Measurements from ENCODE around the gene GP1BA. TPM values are rescaled to one million over a fixed set of nuclear protein-coding genes. Genes with fewer than 3 reads are reported as not detected.

Gene GP1BA
- total and polyA plus RNA-seq, 2 donors (not counting 3 experiments of a cell fraction or from before 2014, with no cell fraction given), result not detected

DNA sequence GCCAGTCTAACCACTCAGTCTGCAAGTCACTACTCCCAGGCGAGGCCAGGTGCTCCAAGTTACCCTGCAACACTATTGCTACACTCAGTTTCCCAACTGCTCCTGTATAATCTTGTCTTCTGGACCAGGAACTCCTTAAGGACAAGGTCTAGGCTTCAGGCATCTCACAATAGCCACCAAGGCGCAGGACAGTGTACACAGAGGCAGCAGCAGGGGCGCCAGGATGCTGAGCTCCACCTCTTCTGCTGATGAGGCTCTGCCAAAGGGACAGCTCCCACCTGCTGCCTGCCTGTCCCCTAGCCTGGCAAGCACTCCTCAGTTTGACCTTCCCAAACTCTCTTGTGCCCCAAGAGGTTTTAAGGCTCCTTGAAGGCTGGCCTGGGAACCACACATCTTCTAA is 4.4 kb downstream of the GP1BA start:
- Histone ChIP-seq H3K4me2 (ENCODE audit: insufficient read depth, low read length) (no peak overlapping the region), H2AFZ (ENCODE audit: low read depth, low read length) (no peak overlapping the region), H3K4me1 (ENCODE audit: control insufficient read depth, extremely low read depth, insufficient read depth, low read length) (peaks cover 22% of the 10 kb centered on the region), H3K9ac (replicated peaks; ENCODE audit: extremely low read depth, insufficient read depth, low read length) (no peak overlapping the region), H3K36me3 (ENCODE audit: control insufficient read depth in 2 of 2, extremely low read depth in 1 of 2, insufficient read depth in 2 of 2, low read length in 2 of 2) (peaks cover 2 to 19% of the 10 kb centered on the region in 2 experiments), H3K4me3 (replicated peaks in 1 of 3; ENCODE audit: insufficient read depth in 1 of 3, low read depth in 1 of 3, low read length in 3 of 3) (no peak overlapping the region), H3K27me3 (ENCODE audit: control insufficient read depth in 2 of 2, insufficient read depth in 2 of 2, low read length in 2 of 2) (no peaks in the 10 kb centered on the region), H3K9me3 (replicated peaks; ENCODE audit: control insufficient read depth, insufficient read depth, low read length) (no peaks in the 10 kb centered on the region), H3K79me2 (ENCODE audit: control insufficient read depth, insufficient read depth, low read length) (peaks cover 25% of the 10 kb centered on the region), H3K27ac (ENCODE audit: insufficient read depth, low read depth, low read length) (no peak overlapping the region), H4K20me1 (replicated peaks; ENCODE audit: control insufficient read depth, extremely low read depth, insufficient read depth, low read length) (no peaks in the 10 kb centered on the region), H3K9me1 (replicated peaks; ENCODE audit: control insufficient read depth, extremely low read depth, insufficient read depth, low read length) (no peaks in the 10 kb centered on the region)
- TF ChIP-seq EZH2 (IDR thresholded peaks at IDR 0.05; ENCODE audit: borderline replicate concordance, low read depth, low read length, severe bottlenecking) (no peak), POLR2AphosphoS5 (IDR thresholded peaks at IDR 0.05; ENCODE audit: insufficient read depth, low read depth, low read length) (no peak), FOS (IDR thresholded peaks at IDR 0.05; ENCODE audit: borderline replicate concordance, insufficient read depth, low read length) (no peak)
- CTCF ChIA-PET, result interaction anchor here (1.8 kb wide), 1 partner anchor 27 kb away, joined by 8 read pairs; no protein-coding TSS in a partner anchor
- POLR2A ChIA-PET, result no interaction called here
- intact Hi-C loops (cut with micrococcal nuclease), result no loop called here
- no peak for FAIRE-seq
- no peak for DNase-seq (ENCODE audit: low read depth, low spot score)
- no TSS peak for BruUV-seq (replicated peaks)
- dilution Hi-C loops (cut with MboI; ENCODE audit: extremely low pct_ligation_motif_present, low sequenced_read_pairs), result no loop called here

DNA sequence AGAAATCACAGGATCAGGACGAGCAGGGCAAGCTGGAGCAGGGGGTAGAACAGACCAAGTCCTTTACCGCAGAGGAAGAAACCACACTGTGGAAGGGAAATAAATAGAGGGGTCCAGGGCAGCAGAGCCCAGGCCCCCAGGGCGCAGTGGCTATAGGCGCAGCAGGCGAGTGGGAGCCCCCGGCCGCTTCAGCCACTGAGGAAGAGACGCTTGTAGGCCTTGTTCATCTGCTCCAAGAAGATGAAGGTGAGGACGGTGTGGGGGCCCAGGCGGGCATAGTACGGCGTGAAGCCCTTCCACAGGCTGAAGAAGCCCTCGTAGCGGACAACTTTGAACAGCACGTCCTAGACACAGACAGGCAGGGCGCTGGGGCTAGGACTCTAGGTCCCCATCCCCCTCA is 5.5 kb downstream of the GP1BA start:
- Histone ChIP-seq H3K4me2 (ENCODE audit: insufficient read depth, low read length) (no peak overlapping the region), H3K27me3 (ENCODE audit: control insufficient read depth in 2 of 2, insufficient read depth in 2 of 2, low read length in 2 of 2) (no peaks in the 10 kb centered on the region), H3K9me1 (replicated peaks; ENCODE audit: control insufficient read depth, extremely low read depth, insufficient read depth, low read length) (no peaks in the 10 kb centered on the region), H3K36me3 (ENCODE audit: control insufficient read depth in 2 of 2, extremely low read depth in 1 of 2, insufficient read depth in 2 of 2, low read length in 2 of 2) (peaks cover 2 to 20% of the 10 kb centered on the region in 2 experiments), H3K9ac (replicated peaks; ENCODE audit: extremely low read depth, insufficient read depth, low read length) (no peak overlapping the region), H2AFZ (ENCODE audit: low read depth, low read length) (no peak overlapping the region), H4K20me1 (replicated peaks; ENCODE audit: control insufficient read depth, extremely low read depth, insufficient read depth, low read length) (no peaks in the 10 kb centered on the region), H3K9me3 (replicated peaks; ENCODE audit: control insufficient read depth, insufficient read depth, low read length) (no peaks in the 10 kb centered on the region), H3K4me1 (ENCODE audit: control insufficient read depth, extremely low read depth, insufficient read depth, low read length) (peaks cover 23% of the 10 kb centered on the region), H3K27ac (ENCODE audit: insufficient read depth, low read depth, low read length) (no peak overlapping the region), H3K4me3 (replicated peaks in 1 of 3; ENCODE audit: insufficient read depth in 1 of 3, low read depth in 1 of 3, low read length in 3 of 3) (no peak overlapping the region), H3K79me2 (ENCODE audit: control insufficient read depth, insufficient read depth, low read length) (peaks cover 36% of the 10 kb centered on the region)
- TF ChIP-seq POLR2AphosphoS5 (IDR thresholded peaks at IDR 0.05; ENCODE audit: insufficient read depth, low read depth, low read length) (no peak), FOS (IDR thresholded peaks at IDR 0.05; ENCODE audit: borderline replicate concordance, insufficient read depth, low read length) (no peak), JUN (IDR thresholded peaks at IDR 0.05; ENCODE audit: borderline replicate concordance, insufficient read depth, insufficient read length, low read depth) (no peak), EZH2 (IDR thresholded peaks at IDR 0.05; ENCODE audit: borderline replicate concordance, low read depth, low read length, severe bottlenecking) (no peak), MYC (IDR thresholded peaks at IDR 0.05; ENCODE audit: low read depth, low read length) (no peak), POLR2A (IDR thresholded peaks at IDR 0.05; ENCODE audit: low read depth, low read length) (no peak), GATA2 (IDR thresholded peaks at IDR 0.05; ENCODE audit: insufficient read depth, insufficient read length, low read depth, low read length) (no peak)
- TF ChIP-seq, protein P1, sequence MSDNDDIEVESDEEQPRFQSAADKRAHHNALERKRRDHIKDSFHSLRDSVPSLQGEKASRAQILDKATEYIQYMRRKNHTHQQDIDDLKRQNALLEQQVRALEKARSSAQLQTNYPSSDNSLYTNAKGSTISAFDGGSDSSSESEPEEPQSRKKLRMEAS (IDR thresholded peaks at IDR 0.05; ENCODE audit: insufficient read depth, insufficient read length), result no peak
- TF ChIP-seq, protein P2, sequence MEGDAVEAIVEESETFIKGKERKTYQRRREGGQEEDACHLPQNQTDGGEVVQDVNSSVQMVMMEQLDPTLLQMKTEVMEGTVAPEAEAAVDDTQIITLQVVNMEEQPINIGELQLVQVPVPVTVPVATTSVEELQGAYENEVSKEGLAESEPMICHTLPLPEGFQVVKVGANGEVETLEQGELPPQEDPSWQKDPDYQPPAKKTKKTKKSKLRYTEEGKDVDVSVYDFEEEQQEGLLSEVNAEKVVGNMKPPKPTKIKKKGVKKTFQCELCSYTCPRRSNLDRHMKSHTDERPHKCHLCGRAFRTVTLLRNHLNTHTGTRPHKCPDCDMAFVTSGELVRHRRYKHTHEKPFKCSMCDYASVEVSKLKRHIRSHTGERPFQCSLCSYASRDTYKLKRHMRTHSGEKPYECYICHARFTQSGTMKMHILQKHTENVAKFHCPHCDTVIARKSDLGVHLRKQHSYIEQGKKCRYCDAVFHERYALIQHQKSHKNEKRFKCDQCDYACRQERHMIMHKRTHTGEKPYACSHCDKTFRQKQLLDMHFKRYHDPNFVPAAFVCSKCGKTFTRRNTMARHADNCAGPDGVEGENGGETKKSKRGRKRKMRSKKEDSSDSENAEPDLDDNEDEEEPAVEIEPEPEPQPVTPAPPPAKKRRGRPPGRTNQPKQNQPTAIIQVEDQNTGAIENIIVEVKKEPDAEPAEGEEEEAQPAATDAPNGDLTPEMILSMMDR (IDR thresholded peaks at IDR 0.05; ENCODE audit: extremely low read depth in 1 of 2, insufficient read depth in 1 of 2, low read depth in 1 of 2, low read length in 2 of 2), result no peak
- ChIA-PET POLR2A (no interaction called here), CTCF (interaction anchor here (1.8 to 3.3 kb wide), 2 partner anchors 28 kb away, joined by 8 to 44 read pairs; no protein-coding TSS in a partner anchor)
- FAIRE-seq (no peak), DNase-seq (ENCODE audit: low read depth, low spot score) (no peak)
- dilution Hi-C loops (cut with MboI; ENCODE audit: extremely low pct_ligation_motif_present, low sequenced_read_pairs), result no loop called here
- no TSS peak for BruUV-seq (replicated peaks)
- intact Hi-C loops (cut with micrococcal nuclease), result no loop called here
